ENCODE results near the gene MYL4.

GRCh38 chr17:47252766-47253512 lies 43.8 kb downstream of the MYL4 start:
- TF ChIP-seq CTCF (IDR thresholded peaks at IDR 0.05) (no peak), POLR2AphosphoS5 (IDR thresholded peaks at IDR 0.05; ENCODE audit: low read depth, low read length) (no peak)
